IgD-negative memory B cell (primary cell): ENCODE results near the gene UPB1. TPM values are rescaled to one million over a fixed set of nuclear protein-coding genes. Genes with fewer than 3 reads are reported as not detected.
"Not testable (repeated sequence)": the region's sequence is repeated elsewhere in the genome, so short reads cannot be mapped to it uniquely, and the experiment has no call there.

Source experiments
- H3K27ac Mint-ChIP-seq, 3 donors: one replicate each; pipeline ENCODE4 v1.8.0; 2020 to 2022; ENCODE audit warnings: mild to moderate bottlenecking in 3 of 3, mixed read lengths in 3 of 3, moderate library complexity in 1 of 3
- H3K27me3 Mint-ChIP-seq: one replicate; pipeline ENCODE4 v1.8.0; 2021; ENCODE audit warnings: mixed read lengths
- H3K36me3 Mint-ChIP-seq: one replicate; pipeline ENCODE4 v1.8.0; 2020; ENCODE audit warnings: mild to moderate bottlenecking, mixed read lengths
- H3K4me1 Mint-ChIP-seq, 3 donors: one replicate each; pipeline ENCODE4 v1.8.0; 2020 to 2022; ENCODE audit warnings: mixed read lengths in 3 of 3, mild to moderate bottlenecking in 1 of 3
- H3K4me3 Mint-ChIP-seq, 4 donors: one replicate each; pipeline ENCODE4 v1.8.0; 2020 to 2022; ENCODE audit warnings: mild to moderate bottlenecking in 4 of 4, mixed read lengths in 4 of 4, moderate library complexity in 3 of 4
- H3K9me3 Mint-ChIP-seq, 3 donors: one replicate each; pipeline ENCODE4 v1.8.0; 2020 to 2021; ENCODE audit warnings: mixed read lengths in 3 of 3, mild to moderate bottlenecking in 1 of 3
- polyA plus RNA-seq: library from polyadenylated mRNA; unstranded; fragments of 300-500 nt; fragmentation: Illumina TruSeq; gene quantifications from one replicate; pipeline ENCODE4 v1.2.3, GENCODE V29; 2021

The UPB1 gene
- polyA plus RNA-seq, 1 donor from 2014 or later = not detected

GRCh38 chr22:24519496-24519895 lies 24.4 kb downstream of the UPB1 start:
- Mint-ChIP-seq H3K27me3 (peaks cover 17% of the 10 kb centered on the region), H3K4me1 (peaks cover 4 to 18% (median 12%) of the 10 kb centered on the region in 3 donors), H3K27ac (no peak overlapping the region), H3K9me3 (no peaks in the 10 kb centered on the region), H3K4me3 (no peak overlapping the region), H3K36me3 (peaks cover 2% of the 10 kb centered on the region)

DNA sequence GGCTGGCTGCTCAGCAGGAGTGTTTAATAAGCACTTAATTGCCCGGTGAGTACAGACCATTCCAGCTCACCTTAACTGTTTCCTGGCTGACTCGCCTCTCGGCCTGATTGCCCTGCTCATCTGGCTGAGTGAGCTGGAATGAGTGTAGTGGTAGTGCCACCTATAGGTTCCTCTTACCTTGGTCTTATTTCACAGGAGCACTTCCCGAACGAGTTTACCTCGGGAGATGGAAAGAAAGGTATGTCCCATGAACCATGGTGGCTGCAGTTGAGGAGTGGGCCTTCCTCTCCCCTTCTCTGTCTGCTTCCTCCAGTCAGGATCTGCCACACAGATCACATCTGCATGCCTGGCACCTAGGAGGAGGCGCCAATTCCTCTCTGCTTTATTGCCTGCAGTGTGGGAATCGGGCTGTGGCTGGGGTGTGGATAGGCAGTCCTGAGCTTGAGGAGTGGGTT lies 26.7 kb downstream of the UPB1 start:
- Mint-ChIP-seq H3K4me1 (peaks cover 9 to 13% (median 13%) of the 10 kb centered on the region in 3 donors), H3K36me3 (peaks cover 2% of the 10 kb centered on the region), H3K4me3 (peak overlapping the region in 2 of 4 donors; percentile 17 to 70), H3K27ac (no peak overlapping the region), H3K9me3 (no peaks in the 10 kb centered on the region), H3K27me3 (peaks cover 8% of the 10 kb centered on the region)

GRCh38 chr22:24523873-24524272 lies 28.7 kb downstream of the UPB1 start:
- H3K9me3 Mint-ChIP-seq = no peaks in the 10 kb centered on the region

GRCh38 chr22:24525416-24526037 lies 30.4 kb downstream of the UPB1 start:
- peaks cover 6 to 14% (median 13%) of the 10 kb centered on the region in 3 donors for H3K4me1 Mint-ChIP-seq
- peak overlapping the region in 1 of 3 donors; percentile 6 for H3K27ac Mint-ChIP-seq
- no peaks in the 10 kb centered on the region for H3K36me3 Mint-ChIP-seq
- no peaks in the 10 kb centered on the region for H3K27me3 Mint-ChIP-seq
- peak overlapping the region in 1 of 4 donors; percentile 34 for H3K4me3 Mint-ChIP-seq
- H3K9me3 Mint-ChIP-seq = no peaks in the 10 kb centered on the region

More at GRCh38 chr22:24523873-24524272, 28.7 kb downstream of the UPB1 start:
- no peak overlapping the region for H3K4me3 Mint-ChIP-seq
- H3K4me1 Mint-ChIP-seq = peaks cover 6 to 13% (median 10%) of the 10 kb centered on the region in 3 donors
- peak overlapping the region in 1 of 3 donors; percentile 2 for H3K27ac Mint-ChIP-seq
- H3K36me3 Mint-ChIP-seq = no peaks in the 10 kb centered on the region
- H3K27me3 Mint-ChIP-seq = no peaks in the 10 kb centered on the region

DNA sequence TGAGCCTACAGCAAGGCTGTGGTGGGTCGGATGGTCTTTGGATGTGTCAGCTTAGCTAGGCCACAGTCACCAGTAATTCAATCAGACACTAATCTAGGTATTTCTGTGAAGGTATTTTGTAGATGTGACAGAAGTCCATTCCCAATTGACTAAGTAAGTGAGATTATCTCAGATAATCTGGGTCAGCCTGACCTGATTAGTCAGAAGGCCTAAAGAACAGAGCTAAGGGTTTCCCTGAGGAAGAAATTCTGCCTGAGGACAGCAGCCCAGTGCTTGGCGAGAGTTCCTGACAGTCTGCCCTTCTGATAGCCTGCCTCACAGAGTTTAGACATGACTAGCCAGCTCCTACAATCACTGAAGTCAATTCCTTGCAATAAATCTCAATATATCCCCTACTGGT lies 31.1 kb downstream of the UPB1 start:
- Mint-ChIP-seq H3K27me3 (no peaks in the 10 kb centered on the region), H3K4me3 (no peak overlapping the region), H3K27ac (no peak overlapping the region), H3K4me1 (peaks cover 6 to 14% (median 13%) of the 10 kb centered on the region in 3 donors), H3K9me3 (no peaks in the 10 kb centered on the region), H3K36me3 (no peaks in the 10 kb centered on the region)

DNA sequence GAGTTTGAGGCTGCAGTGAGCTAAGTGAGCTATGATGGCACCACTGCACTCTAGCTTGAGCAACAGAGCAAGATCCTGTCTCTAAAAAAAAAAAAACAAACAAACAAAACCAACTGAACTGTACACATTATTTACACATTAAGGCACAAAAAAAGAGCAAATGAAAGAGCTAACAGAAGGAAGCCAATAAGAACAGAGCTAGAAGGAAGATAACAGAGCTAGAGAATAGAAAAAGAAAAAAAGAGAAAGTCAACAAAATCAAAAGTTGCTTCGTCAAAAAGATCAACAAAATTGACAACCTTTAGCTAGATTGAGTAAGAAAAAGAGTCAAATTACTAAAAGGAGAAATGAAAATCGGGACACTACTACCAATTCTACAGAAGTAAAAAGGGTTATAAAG lies 34.8 kb downstream of the UPB1 start:
- Mint-ChIP-seq H3K36me3 (no peaks in the 10 kb centered on the region), H3K27ac (no peak overlapping the region), H3K27me3 (no peaks in the 10 kb centered on the region), H3K9me3 (no peaks in the 10 kb centered on the region), H3K4me3 (no peak overlapping the region), H3K4me1 (peaks cover 6 to 10% (median 8%) of the 10 kb centered on the region in 3 donors)

- H3K27ac Mint-ChIP-seq, H3K27me3 Mint-ChIP-seq, H3K4me1 Mint-ChIP-seq, H3K4me3 Mint-ChIP-seq, H3K9me3 Mint-ChIP-seq, H3K36me3 Mint-ChIP-seq: not testable (repeated sequence)
These were observed 35.8 kb downstream of the UPB1 start for GRCh38 chr22:24530968-24531367.

DNA sequence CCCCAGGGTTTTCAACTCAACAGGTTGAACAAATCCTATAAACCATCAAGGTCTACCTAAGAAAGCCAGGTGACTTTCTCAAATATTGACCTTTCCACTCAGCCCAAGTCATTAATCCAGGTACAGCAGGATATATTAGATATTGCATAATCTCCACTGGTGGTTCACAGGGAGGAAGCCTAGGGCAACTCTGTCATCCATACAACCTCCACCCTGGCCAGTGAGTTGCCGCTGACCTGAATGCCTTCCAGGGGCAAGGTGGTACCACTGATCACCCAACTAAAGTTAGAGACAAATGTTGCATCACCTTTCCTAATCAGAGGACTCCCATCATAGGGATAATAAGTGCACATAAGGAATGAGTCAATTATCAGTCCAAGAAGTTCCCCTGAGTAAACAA lies 36.9 kb downstream of the UPB1 start:
- Mint-ChIP-seq H3K27me3 (no peaks in the 10 kb centered on the region), H3K36me3 (peaks cover 3% of the 10 kb centered on the region), H3K9me3 (no peaks in the 10 kb centered on the region), H3K4me3 (no peak overlapping the region), H3K27ac (no peak overlapping the region), H3K4me1 (peaks cover 0 to 3% (median 1%) of the 10 kb centered on the region in 3 donors)

GRCh38 chr22:24535348-24535747 lies 40.2 kb downstream of the UPB1 start:
- peaks cover 0 to 4% (median 0%) of the 10 kb centered on the region in 3 donors for H3K4me1 Mint-ChIP-seq
- H3K9me3 Mint-ChIP-seq = no peaks in the 10 kb centered on the region
- H3K4me3 Mint-ChIP-seq = no peak overlapping the region
- no peak overlapping the region for H3K27ac Mint-ChIP-seq
- peaks cover 8% of the 10 kb centered on the region for H3K36me3 Mint-ChIP-seq
- no peaks in the 10 kb centered on the region for H3K27me3 Mint-ChIP-seq

DNA sequence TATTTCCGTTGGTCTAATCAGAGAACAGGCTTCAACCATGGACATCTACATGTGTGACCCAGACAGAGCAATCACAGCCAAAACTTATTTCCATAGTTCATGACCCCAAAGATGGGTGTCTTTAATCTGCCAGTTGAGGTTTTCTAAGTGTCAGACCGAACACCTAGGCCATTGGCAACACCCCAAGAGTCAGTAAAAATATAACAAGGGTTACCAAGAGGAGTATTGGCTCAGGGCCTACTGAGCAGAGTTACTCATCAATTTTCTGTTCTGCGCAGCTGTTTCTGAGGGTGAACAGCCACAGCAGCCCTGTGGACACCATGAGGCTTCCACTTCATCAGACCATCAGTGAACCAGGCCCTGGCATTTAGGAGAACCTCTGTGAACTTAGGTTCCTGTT lies 41.0 kb downstream of the UPB1 start:
- H3K36me3 Mint-ChIP-seq = peaks cover 8% of the 10 kb centered on the region
- no peaks in the 10 kb centered on the region for H3K27me3 Mint-ChIP-seq
- H3K9me3 Mint-ChIP-seq = no peaks in the 10 kb centered on the region
- no peak overlapping the region for H3K4me3 Mint-ChIP-seq
- no peak overlapping the region for H3K27ac Mint-ChIP-seq
- peaks cover 0 to 6% (median 0%) of the 10 kb centered on the region in 3 donors for H3K4me1 Mint-ChIP-seq

DNA sequence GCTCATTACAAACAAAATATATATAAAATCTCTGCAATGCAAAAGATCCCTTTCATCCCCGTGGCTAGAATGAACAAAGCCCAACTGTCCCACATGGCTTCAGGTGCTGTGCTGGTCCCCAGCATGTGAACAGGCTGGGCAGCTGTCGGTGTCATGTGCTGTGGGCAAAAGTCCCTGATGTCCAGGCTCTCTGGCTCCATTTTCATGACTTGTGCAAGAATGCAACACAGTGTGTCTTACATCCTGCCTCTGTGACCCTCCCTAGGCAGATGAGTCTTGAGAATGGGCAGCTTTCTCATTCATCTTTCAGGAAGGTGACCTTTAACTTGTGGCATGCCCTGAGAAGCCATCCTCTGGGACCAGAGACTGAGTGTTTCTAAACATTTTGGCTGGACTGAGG lies 45.3 kb downstream of the UPB1 start:
- Mint-ChIP-seq H3K9me3 (no peaks in the 10 kb centered on the region), H3K4me3 (peak overlapping the region in 1 of 4 donors; percentile 4), H3K27ac (no peak overlapping the region), H3K27me3 (no peaks in the 10 kb centered on the region), H3K36me3 (peaks cover 11% of the 10 kb centered on the region), H3K4me1 (peaks cover 2 to 9% (median 9%) of the 10 kb centered on the region in 3 donors)

GRCh38 chr22:24541681-24542515 lies 46.8 kb downstream of the UPB1 start:
- H3K9me3 Mint-ChIP-seq = no peaks in the 10 kb centered on the region
- H3K27ac Mint-ChIP-seq = peak overlapping the region; percentile 35 to 53 (median 50)
- peaks cover 2 to 9% (median 9%) of the 10 kb centered on the region in 3 donors for H3K4me1 Mint-ChIP-seq
- H3K27me3 Mint-ChIP-seq = no peaks in the 10 kb centered on the region
- no peak overlapping the region for H3K4me3 Mint-ChIP-seq
- H3K36me3 Mint-ChIP-seq = peaks cover 10% of the 10 kb centered on the region

DNA sequence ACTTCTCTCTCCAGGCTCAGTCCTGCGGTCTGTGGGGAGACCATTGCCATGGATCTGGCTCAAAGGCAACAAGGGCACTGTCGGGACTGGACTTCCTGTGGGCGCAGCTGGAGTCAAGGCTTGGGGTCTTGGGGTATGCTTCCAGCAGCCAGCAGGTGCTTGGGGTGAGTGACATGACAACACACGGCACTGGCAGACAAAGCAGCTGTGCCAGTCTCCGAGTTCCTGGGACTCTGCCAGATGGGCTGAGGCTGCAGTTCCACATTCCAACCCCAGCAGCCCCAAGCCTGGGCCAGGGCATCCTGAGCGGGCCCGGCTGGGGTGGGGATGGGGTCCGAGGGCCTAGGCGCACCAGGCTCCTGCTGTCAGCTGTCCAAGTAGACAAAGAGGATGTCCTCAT lies 47.5 kb downstream of the UPB1 start:
- Mint-ChIP-seq H3K27me3 (no peaks in the 10 kb centered on the region), H3K4me1 (peaks cover 2 to 12% (median 11%) of the 10 kb centered on the region in 3 donors), H3K4me3 (no peak overlapping the region), H3K27ac (peak overlapping the region in 2 of 3 donors; percentile 35 to 53), H3K36me3 (peaks cover 10% of the 10 kb centered on the region), H3K9me3 (no peaks in the 10 kb centered on the region)

DNA sequence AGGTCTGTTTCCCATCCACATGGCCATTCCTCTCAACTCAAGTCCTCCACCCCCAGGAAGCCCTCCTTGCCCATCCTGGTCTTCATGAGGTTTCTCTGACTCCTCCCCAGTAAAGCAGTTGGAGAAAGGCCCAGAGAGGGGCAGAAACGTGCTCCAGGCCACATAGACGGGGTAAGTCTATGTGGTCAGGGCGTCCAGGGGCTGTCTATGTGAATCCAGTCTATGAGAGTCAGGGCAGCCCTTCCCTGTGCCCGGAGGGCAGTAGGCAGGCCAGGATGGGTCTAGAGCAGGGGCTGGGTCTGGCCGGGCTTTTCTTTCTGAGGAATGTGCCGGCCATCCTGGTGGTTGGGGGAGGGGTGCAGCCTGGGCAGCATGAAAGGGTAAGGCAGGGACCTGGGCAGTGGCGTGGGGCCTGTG lies 48.1 kb downstream of the UPB1 start:
- H3K9me3 Mint-ChIP-seq = no peaks in the 10 kb centered on the region
- peak overlapping the region in 1 of 3 donors; percentile 28 for H3K27ac Mint-ChIP-seq
- peak overlapping the region in 1 of 4 donors; percentile 70 for H3K4me3 Mint-ChIP-seq
- H3K27me3 Mint-ChIP-seq = no peaks in the 10 kb centered on the region
- peaks cover 9% of the 10 kb centered on the region for H3K36me3 Mint-ChIP-seq
- H3K4me1 Mint-ChIP-seq = peaks cover 4 to 12% (median 11%) of the 10 kb centered on the region in 3 donors

DNA sequence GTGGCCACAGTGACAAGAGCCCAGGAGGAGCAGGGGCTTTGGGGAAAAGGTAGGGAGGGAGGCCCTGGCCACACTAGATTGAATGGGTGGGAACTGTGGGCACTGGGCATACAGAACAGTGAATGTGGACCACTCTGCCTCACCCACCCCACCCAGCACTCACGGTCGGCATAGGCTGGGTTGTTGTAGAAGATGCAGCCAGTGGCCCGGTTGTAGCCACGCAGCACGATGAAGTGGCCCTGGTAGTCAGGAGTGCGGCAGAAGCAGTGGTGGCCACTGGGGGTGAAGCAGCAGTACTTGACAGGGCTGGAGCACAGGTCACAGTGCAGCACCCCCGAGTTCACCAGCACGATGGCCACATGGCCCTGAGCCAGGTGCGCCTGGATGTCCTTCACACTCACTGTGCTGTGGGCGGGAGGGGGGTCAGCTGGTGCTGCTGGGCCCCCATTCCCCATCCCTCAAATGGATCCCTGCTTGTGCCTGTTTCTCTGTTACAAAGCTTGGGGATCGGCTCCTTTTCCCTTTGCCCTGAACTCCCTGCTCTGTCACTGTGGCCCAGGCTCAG lies 48.6 kb downstream of the UPB1 start:
- Mint-ChIP-seq H3K27me3 (no peaks in the 10 kb centered on the region), H3K36me3 (peaks cover 9% of the 10 kb centered on the region), H3K9me3 (no peaks in the 10 kb centered on the region), H3K4me3 (peak overlapping the region in 1 of 4 donors; percentile 70), H3K4me1 (peaks cover 7 to 16% (median 12%) of the 10 kb centered on the region in 3 donors), H3K27ac (no peak overlapping the region)
